Measurements from ENCODE around the gene ALX4. TPM values are rescaled to one million over a fixed set of nuclear protein-coding genes. Genes with fewer than 3 reads are reported as not detected.

ALX4 gene
- total RNA-seq, 1 donor from 2014 or later = not detected

GRCh38 chr11:44269369-44270351 lies 40.3 kb downstream of the ALX4 start:
- no peaks in the 10 kb centered on the region for H3K36me3 ChIP-seq
- no peak overlapping the region for H3K27ac ChIP-seq
- ATAC-seq (no peak), DNase-seq (no peak)
- H3K27me3 ChIP-seq (ENCODE audit: low read depth) = no peaks in the 10 kb centered on the region
- TF ChIP-seq CTCF (IDR thresholded peaks at IDR 0.05) = no peak
- H3K4me3 ChIP-seq = no peak overlapping the region
- intact Hi-C loops (cut with DNase I) = no loop called here
- H3K9me3 ChIP-seq = no peaks in the 10 kb centered on the region
- H3K4me1 ChIP-seq = no peaks in the 10 kb centered on the region

GRCh38 chr11:44268614-44269080 lies 41.3 kb downstream of the ALX4 start:
- H3K4me1 ChIP-seq = no peaks in the 10 kb centered on the region
- no peaks in the 10 kb centered on the region for H3K36me3 ChIP-seq
- no peaks in the 10 kb centered on the region for H3K9me3 ChIP-seq
- H3K27me3 ChIP-seq (ENCODE audit: low read depth) = no peaks in the 10 kb centered on the region
- intact Hi-C loops (cut with DNase I) = no loop called here
- no peak for ATAC-seq
- no peak overlapping the region for H3K27ac ChIP-seq
- H3K4me3 ChIP-seq = no peak overlapping the region
- DNase-seq = no peak
- TF ChIP-seq CTCF (IDR thresholded peaks at IDR 0.05) = no peak

DNA sequence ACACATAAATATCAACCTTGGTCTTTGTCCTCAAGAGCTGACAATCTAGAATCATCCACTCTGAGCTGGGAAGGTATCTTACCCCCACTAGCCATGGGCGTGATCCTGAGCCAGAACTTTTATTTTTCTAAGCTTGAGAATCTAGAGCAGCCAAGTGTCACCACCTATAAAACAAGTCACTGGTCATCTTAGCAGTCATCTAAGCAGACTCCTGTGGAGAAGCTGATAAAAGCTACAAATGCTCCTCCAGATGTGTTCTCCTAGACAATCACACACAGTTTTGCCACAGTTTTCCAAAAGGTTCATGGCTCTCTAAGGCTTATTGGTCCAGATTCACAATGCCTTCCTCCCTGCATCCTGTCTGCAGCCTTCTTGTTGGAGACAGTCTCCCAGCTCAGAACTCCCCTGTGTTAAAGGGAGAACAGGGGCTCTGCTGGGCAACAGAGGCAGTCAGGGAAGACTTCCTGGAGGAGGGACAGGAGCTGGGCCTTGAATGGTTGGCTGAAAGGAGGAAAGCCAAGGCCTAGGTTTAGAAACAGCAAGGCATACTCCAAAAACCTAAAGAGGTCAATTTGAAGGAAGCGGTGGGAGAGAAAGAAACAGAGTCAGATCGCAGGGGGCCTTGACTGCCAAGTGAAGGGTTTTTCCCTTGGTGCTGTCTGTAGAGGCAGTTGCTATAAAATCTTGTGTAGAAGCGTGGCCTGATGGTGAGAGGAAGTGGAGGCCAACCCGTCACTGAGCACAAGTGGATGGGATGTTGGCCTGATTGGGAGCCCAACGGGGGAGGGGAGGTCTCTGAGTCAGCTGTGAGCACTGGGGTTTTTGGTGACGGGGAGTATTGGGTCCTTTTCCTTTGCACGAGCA lies 42.0 kb downstream of the ALX4 start:
- intact Hi-C loops (cut with DNase I) = no loop called here
- no peak for ATAC-seq

DNA sequence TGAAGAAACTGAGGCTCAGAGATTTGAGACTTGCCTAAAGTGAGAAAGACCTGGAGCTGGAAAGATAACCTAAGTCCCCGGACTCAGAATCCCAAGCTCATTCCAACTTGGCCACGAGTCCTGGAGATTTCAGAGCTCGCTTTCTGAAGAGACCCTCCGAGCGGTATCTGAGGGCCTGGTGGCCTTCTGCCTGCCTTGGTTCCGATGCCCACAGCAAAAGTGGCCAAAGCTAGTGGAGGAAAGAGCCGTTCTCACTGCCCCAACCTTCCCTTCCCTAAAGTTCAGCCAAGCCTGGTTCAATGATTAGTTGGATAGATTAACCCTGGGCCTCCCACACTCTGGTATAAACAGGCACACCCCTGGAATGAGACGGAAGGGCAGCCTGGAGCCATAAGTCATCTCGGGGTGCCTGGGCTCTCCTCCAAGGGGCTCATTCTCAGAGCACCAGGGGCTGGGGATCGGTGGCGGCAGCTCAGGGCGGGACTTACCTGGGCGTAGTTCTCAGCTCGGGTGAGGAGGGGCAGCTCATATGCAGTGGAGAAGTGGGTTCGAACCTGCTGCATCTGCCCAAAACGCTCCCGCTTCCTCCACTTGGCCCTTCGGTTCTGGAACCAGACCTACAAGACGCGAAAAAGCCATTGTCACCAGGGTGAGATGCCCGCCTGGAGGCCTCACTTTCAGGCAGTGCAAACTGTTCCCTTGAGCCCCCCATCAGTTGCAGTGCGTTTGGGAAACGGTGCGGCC lies 42.8 kb downstream of the ALX4 start:
- no peaks in the 10 kb centered on the region for H3K9me3 ChIP-seq
- no peak overlapping the region for H3K4me3 ChIP-seq
- H3K36me3 ChIP-seq = no peaks in the 10 kb centered on the region
- DNase-seq (no peak), ATAC-seq (no peak)
- intact Hi-C loops (cut with DNase I) = no loop called here
- no peak for TF ChIP-seq CTCF (IDR thresholded peaks at IDR 0.05)
- H3K4me1 ChIP-seq = no peaks in the 10 kb centered on the region
- H3K27ac ChIP-seq = no peak overlapping the region
- H3K27me3 ChIP-seq (ENCODE audit: low read depth) = no peaks in the 10 kb centered on the region

More for the DNA sequence above, 42.0 kb downstream of the ALX4 start:
- Histone ChIP-seq H3K36me3 (no peaks in the 10 kb centered on the region), H3K27ac (no peak overlapping the region), H3K4me1 (no peaks in the 10 kb centered on the region), H3K9me3 (no peaks in the 10 kb centered on the region), H3K4me3 (no peak overlapping the region), H3K27me3 (ENCODE audit: low read depth) (no peaks in the 10 kb centered on the region)
- no peak for TF ChIP-seq CTCF (IDR thresholded peaks at IDR 0.05)
- DNase-seq = no peak
